ENCODE data around the gene LSMEM2. TPM values are rescaled to one million over a fixed set of nuclear protein-coding genes. Genes with fewer than 3 reads are reported as not detected.

Gene LSMEM2
- total and polyA plus RNA-seq, 9 of the 15 experiments (the other 6 are each of a cell fraction or from before 2014, with no cell fraction given) = not detected

DNA sequence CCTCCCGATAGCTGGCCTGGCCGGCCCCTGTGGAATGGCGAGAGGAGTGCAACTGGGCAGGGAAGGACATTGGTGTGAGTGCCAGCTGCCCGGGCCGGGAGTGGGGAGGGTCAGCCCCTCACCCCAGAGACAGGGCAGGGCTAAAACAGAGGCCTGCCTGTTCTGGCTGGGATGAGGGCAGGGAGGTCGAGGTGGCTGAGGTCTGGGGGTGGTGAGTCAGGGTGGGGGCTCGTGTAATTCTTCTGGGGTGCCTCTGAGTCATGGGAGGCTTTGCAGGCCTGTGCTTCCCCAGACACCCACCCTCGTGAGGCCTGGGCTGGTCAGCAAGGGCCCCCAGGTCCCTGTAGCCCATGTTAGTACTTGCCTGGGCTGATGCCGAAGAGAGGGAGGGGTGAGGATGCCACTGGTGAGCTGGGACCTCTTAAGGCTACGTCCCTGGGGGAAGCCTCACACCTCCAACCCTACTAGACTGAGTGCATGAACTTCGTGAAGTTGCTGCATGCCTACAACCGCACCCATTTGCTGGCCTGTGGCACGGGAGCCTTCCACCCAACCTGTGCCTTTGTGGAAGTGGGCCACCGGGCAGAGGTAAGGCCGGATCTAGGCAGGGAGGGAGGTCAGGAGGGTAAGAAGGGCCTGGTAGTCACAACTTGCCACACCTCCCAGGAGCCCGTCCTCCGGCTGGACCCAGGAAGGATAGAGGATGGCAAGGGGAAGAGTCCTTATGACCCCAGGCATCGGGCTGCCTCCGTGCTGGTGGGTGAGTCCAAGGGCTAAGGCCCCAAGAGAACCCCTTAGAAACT is 8.3 kb upstream of the LSMEM2 start:
- intact Hi-C loops (cut with micrococcal nuclease) = loop anchor here (5.0 kb wide), 1 partner anchor 148 kb away; no protein-coding TSS in a partner anchor

More for the DNA sequence above, 8.3 kb upstream of the LSMEM2 start:
- 48% methylated on average over 14 of the region's 19 CpGs for WGBS (ENCODE audit: insufficient coverage, low coverage, missing lambda C conversion rate)
- no peak overlapping the region for H3K4me2 ChIP-seq (ENCODE audit: insufficient read depth, low read length)
- ATAC-seq (no peak), FAIRE-seq (no peak), DNase-seq (ENCODE audit: extremely low read depth in 1 of 4, low spot score in 3 of 4) (no peak)
- H3K27me3 ChIP-seq (ENCODE audit: control insufficient read depth in 2 of 2, insufficient read depth in 2 of 2, low read length in 2 of 2) = no peaks in the 10 kb centered on the region
- H3K4me1 ChIP-seq (replicated peaks in 1 of 2; ENCODE audit: control insufficient read depth in 2 of 2, insufficient read depth in 2 of 2, low read length in 2 of 2) = peaks cover 4 to 65% of the 10 kb centered on the region in 2 experiments; a peak in 3 of 5 replicates
- H3K9me3 ChIP-seq (replicated peaks; ENCODE audit: control insufficient read depth, insufficient read depth, low read depth, low read length) = no peaks in the 10 kb centered on the region
- no peaks in the 10 kb centered on the region for H3K9me1 ChIP-seq (ENCODE audit: control insufficient read depth, insufficient read depth, low read length)
- H3K36me3 ChIP-seq (ENCODE audit: control insufficient read depth, insufficient read depth, low read length) = no peaks in the 10 kb centered on the region
- POLR2A ChIA-PET = interaction anchor here (0.6 to 1.1 kb wide), 4 partner anchors 35 to 105 kb away, joined by 3 to 4 read pairs (median 4); partner anchors contain the start of gene GNAI2
- no peak overlapping the region for H3K27ac ChIP-seq (ENCODE audit: extremely low read depth, low read depth, low read length)
- no peaks in the 10 kb centered on the region for H3K79me2 ChIP-seq (ENCODE audit: control insufficient read depth, insufficient read depth, low read length)
- no peak for TF ChIP-seq MCM2 (IDR thresholded peaks at IDR 0.05; ENCODE audit: low read depth)
- TF ChIP-seq, protein P1, sequence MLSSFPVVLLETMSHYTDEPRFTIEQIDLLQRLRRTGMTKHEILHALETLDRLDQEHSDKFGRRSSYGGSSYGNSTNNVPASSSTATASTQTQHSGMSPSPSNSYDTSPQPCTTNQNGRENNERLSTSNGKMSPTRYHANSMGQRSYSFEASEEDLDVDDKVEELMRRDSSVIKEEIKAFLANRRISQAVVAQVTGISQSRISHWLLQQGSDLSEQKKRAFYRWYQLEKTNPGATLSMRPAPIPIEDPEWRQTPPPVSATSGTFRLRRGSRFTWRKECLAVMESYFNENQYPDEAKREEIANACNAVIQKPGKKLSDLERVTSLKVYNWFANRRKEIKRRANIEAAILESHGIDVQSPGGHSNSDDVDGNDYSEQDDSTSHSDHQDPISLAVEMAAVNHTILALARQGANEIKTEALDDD (IDR thresholded peaks at IDR 0.05) = no peak
- H3K4me3 ChIP-seq = no peak overlapping the region
- peak overlapping the region in 1 of 2 experiments; percentile 48; a peak in 2 of 4 replicates for H3K9ac ChIP-seq (ENCODE audit: insufficient read depth in 1 of 2, low read depth in 2 of 2, low read length in 2 of 2)
- CTCF ChIA-PET (ENCODE audit: low intra/inter-chr PET ratio) = interaction anchor here (1.2 to 4.1 kb wide), 2 partner anchors 44 to 76 kb away, joined by 4 to 37 read pairs; no protein-coding TSS in a partner anchor
- in situ Hi-C loops (cut with MboI) = loop anchor here (5.0 kb wide), 2 partner anchors 43 to 78 kb away; partner anchors contain the start of gene GNAT1
- BruUV-seq (replicated peaks) = no TSS peak
- H2AFZ ChIP-seq (ENCODE audit: low read depth, low read length) = no peak overlapping the region
- H4K20me1 ChIP-seq (replicated peaks; ENCODE audit: control insufficient read depth, insufficient read depth, low read length) = no peaks in the 10 kb centered on the region; the same call in 1 of the 2 replicates
